ENCODE data around the gene F5. TPM values are rescaled to one million over a fixed set of nuclear protein-coding genes. Genes with fewer than 3 reads are reported as not detected.

The F5 gene
- total RNA-seq, 6 experiments from 2014 or later = 110 to 279 (median 175) TPM

GRCh38 chr1:169479363-169480066 is 106.8 kb downstream of the F5 start:
- no peaks in the 10 kb centered on the region for H3K9me3 ChIP-seq
- no peaks in the 10 kb centered on the region for H3K27me3 ChIP-seq
- H3K4me3 ChIP-seq = no peak overlapping the region
- DNase-seq (no peak), ATAC-seq (no peak)
- TF ChIP-seq POLR2A (IDR thresholded peaks at IDR 0.05) = no peak
- TF ChIP-seq, protein P1, sequence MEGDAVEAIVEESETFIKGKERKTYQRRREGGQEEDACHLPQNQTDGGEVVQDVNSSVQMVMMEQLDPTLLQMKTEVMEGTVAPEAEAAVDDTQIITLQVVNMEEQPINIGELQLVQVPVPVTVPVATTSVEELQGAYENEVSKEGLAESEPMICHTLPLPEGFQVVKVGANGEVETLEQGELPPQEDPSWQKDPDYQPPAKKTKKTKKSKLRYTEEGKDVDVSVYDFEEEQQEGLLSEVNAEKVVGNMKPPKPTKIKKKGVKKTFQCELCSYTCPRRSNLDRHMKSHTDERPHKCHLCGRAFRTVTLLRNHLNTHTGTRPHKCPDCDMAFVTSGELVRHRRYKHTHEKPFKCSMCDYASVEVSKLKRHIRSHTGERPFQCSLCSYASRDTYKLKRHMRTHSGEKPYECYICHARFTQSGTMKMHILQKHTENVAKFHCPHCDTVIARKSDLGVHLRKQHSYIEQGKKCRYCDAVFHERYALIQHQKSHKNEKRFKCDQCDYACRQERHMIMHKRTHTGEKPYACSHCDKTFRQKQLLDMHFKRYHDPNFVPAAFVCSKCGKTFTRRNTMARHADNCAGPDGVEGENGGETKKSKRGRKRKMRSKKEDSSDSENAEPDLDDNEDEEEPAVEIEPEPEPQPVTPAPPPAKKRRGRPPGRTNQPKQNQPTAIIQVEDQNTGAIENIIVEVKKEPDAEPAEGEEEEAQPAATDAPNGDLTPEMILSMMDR (IDR thresholded peaks at IDR 0.05) = no peak
- H3K4me1 ChIP-seq = peaks cover 0 to 37% (median 8%) of the 10 kb centered on the region in 4 donors
- 79% methylated on average over 1 of the region's 1 CpG for WGBS (ENCODE audit: insufficient coverage, low coverage, low lambda C conversion rate, missing lambda C conversion rate)
- H3K36me3 ChIP-seq = peaks cover 0 to 23% (median 6%) of the 10 kb centered on the region in 4 donors
- H3K27ac ChIP-seq = no peak overlapping the region
- intact Hi-C loops (cut with DNase I) = loop anchor here in 1 of 2 donors (10.0 kb wide), 1 partner anchor 65 kb away; no protein-coding TSS in a partner anchor

DNA sequence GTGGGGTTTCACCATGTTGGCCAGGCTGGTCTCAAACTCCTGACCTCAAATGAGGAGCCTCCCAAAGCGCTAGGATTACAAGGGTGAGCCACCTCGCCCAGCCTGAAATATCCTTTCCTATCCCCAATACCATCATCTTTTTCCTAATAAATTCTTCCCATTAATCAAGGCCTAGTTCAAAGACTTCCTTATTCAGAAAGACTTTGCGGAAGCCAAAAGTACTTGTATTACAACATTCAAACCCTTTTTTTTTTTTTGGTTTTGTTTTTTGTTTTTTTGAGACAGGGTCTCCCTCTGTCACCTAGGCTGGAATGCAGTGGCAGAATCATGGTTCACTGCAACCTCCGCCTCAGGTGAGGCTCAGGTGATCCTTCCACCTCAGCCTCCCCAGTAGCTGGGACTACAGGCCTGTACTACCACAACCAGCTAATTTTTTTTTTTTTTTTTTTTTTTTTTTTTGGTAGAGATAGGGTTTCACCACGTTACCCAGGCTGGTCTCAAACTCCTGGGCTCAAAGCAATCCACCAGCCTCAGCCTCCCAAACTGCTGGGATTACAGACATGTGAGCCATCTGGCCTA is 108.1 kb downstream of the F5 start:
- ATAC-seq (no peak), DNase-seq (no peak)
- WGBS (ENCODE audit: insufficient coverage, low coverage, low lambda C conversion rate, missing lambda C conversion rate) = 96% methylated on average over 4 of the region's 5 CpGs
- intact Hi-C loops (cut with DNase I) = loop anchor here in 1 of 2 donors (10.0 kb wide), 1 partner anchor 67 kb away; no protein-coding TSS in a partner anchor
- Histone ChIP-seq H3K36me3 (peaks cover 0 to 23% (median 6%) of the 10 kb centered on the region in 4 donors), H3K27ac (no peak overlapping the region), H3K4me1 (peaks cover 0 to 37% (median 8%) of the 10 kb centered on the region in 4 donors), H3K27me3 (no peaks in the 10 kb centered on the region), H3K4me3 (no peak overlapping the region), H3K9me3 (no peaks in the 10 kb centered on the region)
- TF ChIP-seq, protein P1 (IDR thresholded peaks at IDR 0.05) = no peak
- TF ChIP-seq POLR2A (IDR thresholded peaks at IDR 0.05) = no peak

GRCh38 chr1:169475806-169476387 is 110.4 kb downstream of the F5 start:
- H3K9me3 ChIP-seq = no peaks in the 10 kb centered on the region
- intact Hi-C loops (cut with DNase I) = loop anchor here in 1 of 2 donors (10.0 kb wide), 1 partner anchor 69 kb away; no protein-coding TSS in a partner anchor
- peaks cover 0 to 23% (median 6%) of the 10 kb centered on the region in 4 donors for H3K36me3 ChIP-seq
- no peak overlapping the region for H3K27ac ChIP-seq
- no peak for DNase-seq
- 94% methylated on average over 3 of the region's 3 CpGs for WGBS (ENCODE audit: insufficient coverage, low coverage, low lambda C conversion rate, missing lambda C conversion rate)
- no peaks in the 10 kb centered on the region for H3K27me3 ChIP-seq
- ATAC-seq = no peak
- peaks cover 0 to 18% (median 6%) of the 10 kb centered on the region in 4 donors for H3K4me1 ChIP-seq
- no peak overlapping the region for H3K4me3 ChIP-seq
- TF ChIP-seq, protein P1 (IDR thresholded peaks at IDR 0.05) = no peak
- TF ChIP-seq POLR2A (IDR thresholded peaks at IDR 0.05) = no peak

- Histone ChIP-seq H3K36me3 (peaks cover 0 to 23% (median 6%) of the 10 kb centered on the region in 4 donors), H3K4me1 (peaks cover 0 to 5% (median under 1%) of the 10 kb centered on the region in 4 donors), H3K27me3 (no peaks in the 10 kb centered on the region), H3K27ac (no peak overlapping the region), H3K9me3 (no peaks in the 10 kb centered on the region), H3K4me3 (no peak overlapping the region)
- TF ChIP-seq, protein P1 (IDR thresholded peaks at IDR 0.05) = no peak
- TF ChIP-seq POLR2A (IDR thresholded peaks at IDR 0.05) = no peak
- intact Hi-C loops (cut with DNase I) = loop anchor here in 1 of 2 donors (10.0 kb wide), 1 partner anchor 70 kb away; no protein-coding TSS in a partner anchor
- DNase-seq (no peak), ATAC-seq (no peak)
- 100% methylated on average over 1 of the region's 1 CpG for WGBS (ENCODE audit: insufficient coverage, low coverage, low lambda C conversion rate, missing lambda C conversion rate)
These were observed 111.8 kb downstream of the F5 start for GRCh38 chr1:169474302-169474995.
